Fibroblast of the conjunctiva (primary cell): ENCODE data around the gene UBE2I.
"Not testable (repeated sequence)": the region's sequence is repeated elsewhere in the genome, so short reads cannot be mapped to it uniquely, and the experiment has no call there.

Experiments used
- DNase-seq: peaks from one replicate; pipeline ENCODE4 v3.0.0-alpha.2; 2010; ENCODE audit warnings: low read depth

The UBE2I gene

GRCh38 chr16:1293921-1294656 is 15.3 kb upstream of the UBE2I start:
- DNase-seq, result no peak

DNA sequence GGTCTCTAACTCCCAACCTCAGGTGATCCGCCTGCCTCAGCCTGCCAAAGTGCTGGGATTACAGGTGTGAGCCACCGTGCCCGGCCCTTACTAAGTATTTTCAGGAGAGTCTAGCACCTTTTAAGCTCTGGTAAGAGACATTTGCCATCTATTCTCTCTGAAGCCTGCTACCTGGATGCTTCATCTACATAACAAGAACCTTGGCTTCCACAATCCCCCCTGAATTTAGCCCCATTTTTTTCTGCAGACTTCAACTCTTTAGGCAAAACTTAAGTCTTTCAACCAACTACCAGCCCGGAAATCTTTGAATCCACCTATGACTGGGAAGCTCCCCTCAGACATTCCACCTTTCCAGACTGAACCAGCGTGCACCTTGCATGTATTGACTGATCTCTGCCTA is 14.0 kb upstream of the UBE2I start:
- no peak for DNase-seq

GRCh38 chr16:1296688-1297017 is 12.8 kb upstream of the UBE2I start:
- DNase-seq, result not testable (repeated sequence)

GRCh38 chr16:1297018-1297696 is 12.3 kb upstream of the UBE2I start:
- DNase-seq, result no peak

GRCh38 chr16:1298406-1298805 is 11.0 kb upstream of the UBE2I start:
- no peak for DNase-seq

DNA sequence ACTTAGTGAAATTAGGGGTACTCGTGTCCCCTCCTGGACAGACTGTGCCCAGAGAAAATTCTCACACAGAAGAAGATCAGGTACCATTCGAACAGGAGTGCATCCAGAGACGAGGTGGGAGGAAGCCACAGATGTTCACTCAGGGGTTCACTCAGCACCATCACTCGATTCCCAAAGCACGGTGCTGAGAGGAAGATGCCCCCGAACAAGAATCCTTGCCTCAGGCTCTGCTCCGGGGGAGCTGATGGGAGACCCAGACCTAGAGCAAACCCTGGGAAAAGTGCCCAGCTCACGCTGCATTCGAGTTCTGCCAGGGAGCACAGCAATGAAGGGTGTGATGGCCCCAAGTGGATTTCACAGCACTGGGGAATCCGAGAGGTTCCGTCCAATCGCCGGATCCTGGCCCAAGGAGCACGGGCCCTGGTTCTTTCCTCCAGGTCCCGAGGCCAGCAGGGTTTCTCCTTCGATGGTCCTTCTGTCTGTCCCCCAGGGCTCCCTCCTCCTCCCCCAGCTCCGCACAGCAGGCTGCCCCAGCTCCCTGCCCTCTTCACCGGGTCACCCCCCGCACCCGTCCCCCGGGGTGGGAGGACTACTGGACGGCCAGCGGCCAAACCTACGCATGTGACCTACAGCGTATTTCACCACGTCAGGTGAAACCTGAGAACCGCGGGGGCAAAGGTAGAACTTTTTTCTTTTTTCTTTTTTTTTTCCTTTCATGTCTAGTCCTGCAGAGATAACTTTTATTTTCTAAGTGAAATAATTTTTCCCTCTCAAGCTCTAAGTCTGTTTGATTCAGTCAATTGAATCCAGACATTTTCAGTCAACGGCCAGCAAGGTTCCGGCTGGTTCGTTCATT is 10.2 kb upstream of the UBE2I start:
- no peak for DNase-seq

GRCh38 chr16:1299868-1300203 is 9.6 kb upstream of the UBE2I start:
- no peak for DNase-seq

DNA sequence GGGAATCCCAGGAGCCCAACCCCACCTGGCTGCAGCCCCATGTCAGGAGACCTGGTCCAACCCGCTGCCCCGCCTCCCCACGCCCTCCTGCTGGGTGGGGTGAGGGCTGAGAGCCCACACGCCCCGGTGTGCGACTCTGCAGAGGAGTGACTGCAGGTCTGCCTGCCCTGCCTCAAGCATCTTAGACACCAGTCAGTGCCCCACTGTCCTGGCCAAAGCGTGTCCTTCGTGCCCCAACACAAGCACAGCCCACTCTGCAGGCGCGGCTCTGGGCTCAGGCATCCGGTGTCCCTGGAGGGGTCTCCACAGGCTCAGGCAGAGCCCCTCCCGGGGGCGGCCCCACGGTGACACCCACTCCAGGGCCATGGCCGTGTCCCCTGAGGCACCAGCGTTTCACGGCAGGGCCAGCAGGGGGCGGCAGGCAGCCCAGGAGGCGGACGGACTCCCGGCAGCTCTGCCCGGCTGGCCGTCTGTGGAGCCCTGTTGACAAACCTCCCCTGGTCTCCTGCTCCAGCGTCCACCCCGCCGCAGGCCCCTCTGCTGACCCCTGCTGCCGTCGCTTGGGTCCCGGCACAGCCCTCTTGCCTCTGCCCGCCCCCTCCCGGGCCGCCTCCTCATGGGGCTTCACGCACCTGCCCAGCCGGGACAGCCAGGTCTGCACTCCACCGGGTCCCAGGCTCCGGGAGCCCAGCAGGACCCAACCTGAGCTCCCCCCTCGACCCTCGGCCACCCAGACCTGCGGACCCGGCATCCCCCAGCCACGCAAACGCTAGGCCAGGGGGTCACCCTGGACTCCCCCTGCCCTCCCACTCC is 8.6 kb upstream of the UBE2I start:
- no peak for DNase-seq

- no peak for DNase-seq
These were observed 7.9 kb upstream of the UBE2I start for GRCh38 chr16:1301562-1301961.

- no peak for DNase-seq
These were observed 3.6 kb upstream of the UBE2I start for GRCh38 chr16:1305823-1306222.

GRCh38 chr16:1306334-1306733 is 3.1 kb upstream of the UBE2I start:
- no peak for DNase-seq

- no peak for DNase-seq
These were observed 1.1 kb upstream of the UBE2I start for GRCh38 chr16:1308036-1308976.

DNA sequence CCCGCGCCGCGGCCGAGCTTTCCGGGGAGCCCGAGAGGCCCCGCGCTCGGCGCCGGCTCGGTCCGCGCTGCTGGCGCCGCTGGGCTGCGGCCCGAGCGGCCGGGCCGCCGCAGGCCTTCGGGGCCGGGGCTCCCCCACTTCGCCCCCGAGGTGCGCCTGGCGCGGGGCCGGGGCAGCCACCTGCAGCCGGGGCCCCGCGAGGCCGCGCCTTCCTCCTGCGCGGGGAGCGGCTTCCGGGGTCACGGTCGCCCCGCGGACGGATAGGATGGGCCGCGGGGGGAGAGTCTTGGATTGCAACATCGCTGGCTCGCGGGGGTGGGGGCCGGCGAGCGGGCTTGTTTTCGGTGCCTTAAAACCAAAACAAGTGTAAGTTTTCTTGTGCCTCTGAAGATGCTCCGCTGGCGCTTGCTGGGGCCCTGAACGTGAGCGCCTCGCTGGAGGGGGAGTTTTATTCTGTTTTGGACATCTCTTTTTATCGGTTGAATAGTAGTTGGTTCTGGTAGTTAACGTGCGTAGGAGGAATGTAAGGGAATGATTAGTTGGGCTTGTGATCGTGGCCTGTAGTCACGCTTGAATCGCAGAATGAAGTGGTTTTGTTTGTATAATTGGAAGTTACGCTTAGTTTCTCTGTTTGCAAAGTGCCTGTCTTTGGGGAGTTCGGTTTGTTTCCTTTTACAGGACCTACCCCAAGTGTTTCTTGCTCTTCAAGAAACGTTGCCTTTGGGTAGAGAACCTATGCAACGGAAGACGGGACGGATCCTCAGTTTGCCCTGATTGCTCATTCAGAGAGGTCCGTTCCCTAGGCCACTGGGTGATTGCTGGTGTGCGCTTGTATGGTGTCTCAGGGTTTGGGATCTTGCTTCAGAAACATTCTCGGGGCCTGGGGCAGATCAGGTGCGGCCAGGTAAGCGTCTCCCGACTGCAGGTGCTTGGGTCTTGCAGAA is 724 bp downstream of the UBE2I start:
- DNase-seq, result no peak

GRCh38 chr16:1310832-1311200 is 1.4 kb downstream of the UBE2I start:
- DNase-seq, result no peak

- DNase-seq, result no peak
These were observed 1.8 kb downstream of the UBE2I start for GRCh38 chr16:1311212-1311737.

DNA sequence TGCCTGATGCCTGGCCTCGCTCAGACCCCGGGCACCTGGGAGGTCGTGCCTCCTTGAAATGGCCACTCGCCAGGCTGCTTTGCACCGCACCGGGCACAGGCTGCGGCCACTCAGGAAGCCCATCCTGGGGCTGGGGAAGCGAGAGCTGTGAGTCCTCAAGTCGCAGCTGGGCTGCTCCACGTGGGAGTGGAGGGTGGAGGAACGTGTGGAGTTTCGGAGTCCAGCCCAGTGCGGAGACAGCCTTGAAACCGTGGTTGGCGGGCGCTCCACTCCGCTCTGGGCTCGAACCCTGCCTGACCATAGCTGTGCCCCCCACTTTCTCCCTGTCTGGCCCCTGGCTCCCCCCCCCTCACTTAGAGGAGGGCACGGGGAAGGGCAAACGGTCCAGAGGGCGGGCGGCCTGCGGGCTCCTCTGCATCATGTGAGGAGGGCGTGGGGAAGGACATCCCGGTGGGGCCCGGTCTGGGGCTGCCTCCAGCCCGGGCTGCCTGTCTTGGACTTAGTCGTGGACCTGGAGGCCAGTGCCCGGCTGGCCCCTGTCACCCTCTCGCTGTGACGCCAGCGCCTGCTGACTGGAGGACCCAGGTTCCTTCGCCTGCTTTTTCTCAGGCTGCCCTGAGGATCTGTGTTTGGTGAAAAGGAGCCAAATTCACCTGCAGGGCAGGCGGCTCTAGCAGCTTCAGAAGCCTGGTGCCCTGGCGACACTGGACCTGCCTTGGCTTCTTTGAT is 2.5 kb downstream of the UBE2I start:
- DNase-seq, result no peak

GRCh38 chr16:1312467-1312816 is 3.0 kb downstream of the UBE2I start:
- no peak for DNase-seq

- DNase-seq, result no peak
These were observed 3.5 kb downstream of the UBE2I start for GRCh38 chr16:1312903-1313302.

DNA sequence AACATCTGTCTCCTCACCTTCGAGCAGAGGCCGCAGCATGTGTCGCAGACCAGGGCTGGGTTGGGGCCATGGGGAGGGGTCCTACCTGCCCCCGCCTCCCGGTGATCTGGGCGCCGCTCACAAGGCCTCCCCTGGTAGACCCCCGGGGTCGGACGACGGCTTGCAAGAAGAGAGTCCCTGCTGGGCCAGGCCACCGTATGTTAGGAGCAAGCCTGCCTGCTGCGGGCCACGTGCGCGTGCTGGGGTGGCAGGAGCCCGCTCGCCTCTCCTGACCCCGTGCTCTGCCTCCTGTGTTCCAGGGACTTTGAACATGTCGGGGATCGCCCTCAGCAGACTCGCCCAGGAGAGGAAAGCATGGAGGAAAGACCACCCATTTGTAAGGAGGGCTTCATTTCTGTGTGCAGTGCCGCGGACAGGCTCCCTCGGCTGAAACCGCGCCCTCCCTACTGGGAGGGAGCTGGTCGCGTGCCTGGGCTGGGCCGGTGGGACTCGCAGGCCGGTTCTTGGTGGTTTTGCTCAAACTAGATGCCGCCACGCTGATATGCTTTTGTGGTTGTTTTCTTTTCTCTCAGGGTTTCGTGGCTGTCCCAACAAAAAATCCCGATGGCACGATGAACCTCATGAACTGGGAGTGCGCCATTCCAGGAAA is 4.4 kb downstream of the UBE2I start:
- DNase-seq, result no peak
